T follicular helper cell (primary cell): Measurements from ENCODE around the gene CBX4.
"Not testable (repeated sequence)": the region's sequence is repeated elsewhere in the genome, so short reads cannot be mapped to it uniquely, and the experiment has no call there.

Experiments used
- DNase-seq: peaks from one replicate; pipeline ENCODE4 v3.0.0-alpha.2; 2020; ENCODE audit warnings: low read depth

CBX4 gene

DNA sequence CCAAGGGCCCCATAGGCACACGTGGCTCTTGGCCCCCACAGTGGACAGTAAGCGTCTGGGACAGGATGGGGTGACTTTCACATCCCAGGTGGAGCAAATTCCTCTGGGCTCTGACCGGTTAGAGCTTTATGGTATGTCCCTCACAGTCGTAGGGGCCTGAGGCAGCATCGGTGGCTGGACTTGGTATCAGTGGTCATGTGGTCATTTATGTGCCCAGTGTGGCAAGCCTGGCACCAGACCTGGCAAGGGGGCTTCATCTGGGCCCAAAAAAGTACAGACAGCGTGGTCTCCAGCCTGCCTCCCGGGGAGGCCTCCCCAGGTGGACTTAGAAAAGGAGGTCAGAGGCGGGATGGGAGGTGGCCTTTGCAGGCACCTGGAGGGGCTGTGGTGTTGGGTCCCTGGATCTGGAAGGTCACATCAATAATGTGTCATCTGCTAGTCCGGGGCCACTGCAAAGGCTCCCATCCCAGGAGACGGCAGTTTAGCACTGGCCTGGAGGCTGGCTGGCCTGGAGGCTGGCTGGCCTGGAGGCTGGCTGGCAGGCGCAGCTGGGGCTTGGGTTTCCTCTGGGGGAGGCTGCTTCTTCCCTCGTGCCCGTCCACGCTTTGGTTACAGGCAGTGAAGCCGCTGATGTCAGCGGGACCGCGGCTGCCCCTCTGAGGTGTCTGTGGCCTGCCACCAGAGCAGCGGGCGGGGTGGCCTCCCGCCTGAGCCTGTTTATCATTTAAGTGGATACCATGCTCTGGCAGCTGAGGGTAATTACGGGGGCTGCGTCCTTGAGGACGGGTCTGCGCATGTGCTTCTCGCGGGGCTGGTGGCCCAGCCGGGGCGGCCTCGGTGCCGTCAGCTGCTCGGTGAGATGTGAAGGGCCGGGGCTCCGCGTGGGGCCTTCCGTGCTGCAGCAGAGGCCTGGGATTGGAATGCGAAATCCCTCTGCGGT is 20.7 kb upstream of the CBX4 start:
- no peak for DNase-seq

GRCh38 chr17:79857095-79857494 is 17.9 kb upstream of the CBX4 start:
- DNase-seq: no peak

GRCh38 chr17:79855331-79856124 is 16.3 kb upstream of the CBX4 start:
- no peak for DNase-seq

GRCh38 chr17:79854080-79855060 is 15.1 kb upstream of the CBX4 start:
- DNase-seq: no peak

DNA sequence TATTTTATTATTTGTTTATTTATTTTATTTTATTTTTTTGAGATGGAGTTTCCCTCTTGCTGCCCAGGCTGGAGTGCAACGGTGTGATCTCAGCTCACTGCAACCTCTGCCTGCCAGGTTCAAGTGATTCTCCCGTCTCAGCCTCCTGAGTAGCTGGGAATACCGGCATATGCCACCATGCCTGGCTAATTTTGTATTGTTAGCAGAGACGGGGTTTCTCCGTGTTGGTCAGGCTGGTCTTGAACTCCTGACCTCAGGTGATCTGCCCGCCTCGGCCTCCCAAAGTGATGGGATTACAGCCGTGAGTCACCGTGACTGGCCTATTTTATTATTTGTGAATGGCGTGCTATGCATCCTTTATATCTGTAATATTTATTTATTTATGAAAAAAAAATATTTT is 13.9 kb upstream of the CBX4 start:
- DNase-seq: not testable (repeated sequence)

DNA sequence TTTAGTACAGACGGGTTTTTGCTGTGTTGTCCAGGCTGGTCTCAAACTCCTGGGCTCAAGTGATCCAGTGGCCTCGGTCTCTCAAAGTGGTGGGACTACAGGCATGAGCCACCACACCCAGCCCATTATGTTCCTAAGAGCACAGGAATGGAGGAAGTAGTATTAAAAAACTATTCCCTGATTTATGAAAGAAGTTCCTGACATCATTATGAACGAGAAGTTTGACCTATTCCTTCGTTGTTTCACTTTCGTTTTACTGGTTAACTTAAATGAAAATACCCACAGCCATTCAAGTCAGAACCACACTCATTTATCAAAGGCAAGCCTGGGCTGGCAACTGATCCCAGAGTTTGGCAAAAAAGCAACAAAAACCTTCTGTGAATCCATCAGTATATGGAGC is 13.5 kb upstream of the CBX4 start:
- DNase-seq: no peak

- DNase-seq: no peak
Observed at GRCh38 chr17:79851461-79851817, 12.2 kb upstream of the CBX4 start.

GRCh38 chr17:79850571-79851460 is 11.6 kb upstream of the CBX4 start:
- no peak for DNase-seq

- DNase-seq: no peak
Observed at GRCh38 chr17:79849953-79850352, 10.7 kb upstream of the CBX4 start.

DNA sequence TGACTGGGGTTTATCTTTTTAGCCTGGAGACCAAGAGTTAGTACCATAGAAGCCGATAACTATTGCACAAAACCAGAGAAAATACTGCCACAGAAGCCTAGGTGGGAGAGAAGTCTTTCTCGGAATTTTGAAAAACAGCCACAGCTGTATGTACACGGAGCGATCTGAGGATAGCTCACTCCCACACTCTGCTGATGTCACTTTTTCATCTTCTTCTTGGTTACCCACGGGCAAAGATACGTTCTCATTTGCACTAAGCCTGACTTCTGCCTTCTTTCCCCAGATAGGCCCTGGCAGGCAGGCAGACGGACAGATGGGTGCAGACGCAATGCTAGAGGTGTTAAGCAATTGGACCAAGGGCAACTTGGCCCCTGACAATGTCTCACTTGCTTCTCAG is 9.1 kb upstream of the CBX4 start:
- no peak for DNase-seq

DNA sequence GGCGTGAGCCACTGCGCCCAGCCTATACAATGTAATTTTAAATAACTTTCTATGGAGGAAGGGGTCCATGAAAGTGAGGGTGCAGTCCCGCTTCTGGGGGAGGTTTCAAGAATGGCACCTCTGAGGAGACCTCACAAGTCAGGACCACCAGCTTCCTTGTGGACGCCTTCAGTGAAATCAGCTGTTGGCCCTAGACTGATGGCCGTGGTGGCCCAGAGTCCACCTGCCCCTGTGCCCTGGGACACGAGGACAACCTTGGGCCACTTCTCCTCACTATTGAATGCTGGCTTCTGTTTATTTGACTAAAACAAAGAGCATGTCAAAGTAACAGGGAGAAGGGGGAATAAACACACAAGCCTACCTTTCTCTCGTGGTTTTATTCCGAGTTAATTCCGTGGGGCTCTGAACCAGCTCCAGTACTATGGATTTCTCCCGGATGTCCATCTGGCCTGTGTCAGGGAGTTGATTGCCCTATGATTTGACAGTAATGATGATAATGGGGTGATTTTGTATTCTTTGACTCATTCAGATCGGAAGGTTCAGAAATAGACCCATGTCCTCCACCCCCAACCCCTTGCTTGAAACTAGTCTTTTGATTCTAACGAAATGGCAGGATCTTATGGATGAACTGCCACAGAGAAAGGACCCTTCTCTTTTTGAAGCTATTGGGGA is 8.6 kb upstream of the CBX4 start:
- DNase-seq: no peak

DNA sequence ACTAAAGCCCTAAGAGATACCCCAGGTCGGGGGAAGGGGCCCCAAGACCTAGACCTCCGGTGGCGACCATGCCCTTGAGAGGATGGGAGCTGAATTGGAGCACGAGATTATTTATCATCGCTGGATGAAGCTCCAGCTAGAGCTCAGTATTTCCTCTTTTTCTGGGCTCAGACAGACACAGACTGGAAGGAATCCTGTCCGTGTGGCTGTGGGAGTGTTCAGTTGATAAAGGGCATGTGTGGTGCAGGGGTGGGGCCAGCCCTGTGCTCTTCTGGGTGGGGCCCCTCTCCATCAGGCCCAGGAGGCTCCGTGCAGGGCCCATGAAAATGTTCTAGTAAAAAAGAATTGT is 6.3 kb upstream of the CBX4 start:
- DNase-seq: no peak

DNA sequence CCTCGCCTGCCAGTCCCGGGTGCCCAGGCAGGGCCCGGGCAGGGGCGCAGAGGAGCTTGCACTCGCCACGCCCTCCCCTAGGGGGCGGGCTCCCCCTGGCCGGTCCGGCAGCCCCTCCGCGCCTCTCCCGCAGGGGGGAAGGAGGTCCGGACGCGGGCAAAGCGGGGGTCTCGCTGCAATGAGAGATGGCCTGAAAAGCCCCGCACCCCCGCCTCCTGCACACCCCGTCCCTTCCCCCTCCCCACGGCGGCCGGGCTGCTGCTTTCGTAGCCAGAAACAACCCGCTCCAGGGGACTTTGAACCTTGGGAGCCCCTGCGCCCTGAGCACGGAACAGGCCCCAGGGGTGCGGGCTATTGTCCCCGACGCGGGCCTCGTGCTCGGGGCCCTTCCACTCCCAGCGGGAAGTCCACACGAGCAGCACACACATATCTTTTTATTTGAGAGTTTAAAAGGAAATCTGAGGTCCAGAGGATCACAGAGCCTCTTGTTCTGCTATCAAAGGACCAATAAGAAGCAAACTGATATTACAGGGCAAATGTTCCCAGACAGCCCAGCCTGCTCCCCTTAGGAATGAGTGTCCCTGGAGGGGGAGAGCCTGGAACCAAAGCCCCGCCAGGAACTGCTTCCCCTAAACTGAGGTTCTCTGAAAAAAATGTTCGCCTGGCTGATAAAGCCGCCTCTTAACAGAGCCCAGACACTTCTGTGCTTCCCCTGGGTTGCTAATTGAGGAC is 5.8 kb upstream of the CBX4 start:
- no peak for DNase-seq

DNA sequence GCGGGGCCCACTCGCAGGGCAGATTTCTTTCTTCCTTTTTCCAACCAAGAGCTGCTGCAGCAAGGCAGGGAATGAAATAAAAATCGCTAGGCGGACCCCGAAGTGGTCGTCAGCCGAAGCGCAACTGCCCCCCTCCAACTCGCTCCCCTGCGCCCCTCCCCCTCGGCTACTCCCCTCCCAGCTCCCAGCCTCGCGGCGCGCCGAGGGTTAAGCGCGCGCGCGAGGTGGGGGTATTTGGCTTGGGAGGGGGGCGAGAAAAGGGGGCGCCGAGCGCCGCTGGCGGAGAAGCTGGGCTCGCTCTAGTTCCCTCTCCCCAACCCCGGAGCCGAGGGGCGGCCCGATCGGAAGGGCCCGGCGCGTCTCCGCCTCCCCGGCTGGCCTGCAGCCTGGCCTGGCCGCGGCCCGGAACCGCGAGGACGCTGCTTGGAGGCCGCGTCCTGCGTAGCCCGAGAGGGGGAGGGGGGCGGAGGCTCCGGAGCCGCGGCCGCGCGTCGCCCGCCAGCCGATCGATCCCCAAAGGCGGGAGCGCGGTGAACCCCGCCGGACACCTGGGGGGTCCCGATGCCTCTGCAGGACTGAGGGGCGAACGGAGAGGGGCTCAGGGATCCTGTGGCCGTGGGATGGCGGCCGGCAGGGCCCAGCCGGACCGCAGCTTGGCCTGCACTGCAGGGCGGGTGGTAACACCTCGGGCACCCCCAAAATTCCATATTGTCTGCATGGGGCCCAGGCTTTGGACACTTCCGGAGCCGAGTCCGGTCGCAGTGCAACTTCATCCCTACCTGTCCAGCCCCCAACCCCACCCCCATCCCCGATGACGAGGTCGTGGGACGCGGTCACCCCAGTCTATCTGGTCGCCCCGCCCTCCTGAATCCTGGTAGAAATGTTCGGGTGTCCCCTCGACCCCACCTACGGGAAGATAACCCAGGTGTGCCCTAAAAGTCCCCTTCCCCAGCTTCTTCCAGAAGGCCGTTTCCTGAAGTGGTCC is 4.9 kb upstream of the CBX4 start:
- DNase-seq: no peak

- no peak for DNase-seq
Observed at GRCh38 chr17:79843474-79843815, 4.2 kb upstream of the CBX4 start.

DNA sequence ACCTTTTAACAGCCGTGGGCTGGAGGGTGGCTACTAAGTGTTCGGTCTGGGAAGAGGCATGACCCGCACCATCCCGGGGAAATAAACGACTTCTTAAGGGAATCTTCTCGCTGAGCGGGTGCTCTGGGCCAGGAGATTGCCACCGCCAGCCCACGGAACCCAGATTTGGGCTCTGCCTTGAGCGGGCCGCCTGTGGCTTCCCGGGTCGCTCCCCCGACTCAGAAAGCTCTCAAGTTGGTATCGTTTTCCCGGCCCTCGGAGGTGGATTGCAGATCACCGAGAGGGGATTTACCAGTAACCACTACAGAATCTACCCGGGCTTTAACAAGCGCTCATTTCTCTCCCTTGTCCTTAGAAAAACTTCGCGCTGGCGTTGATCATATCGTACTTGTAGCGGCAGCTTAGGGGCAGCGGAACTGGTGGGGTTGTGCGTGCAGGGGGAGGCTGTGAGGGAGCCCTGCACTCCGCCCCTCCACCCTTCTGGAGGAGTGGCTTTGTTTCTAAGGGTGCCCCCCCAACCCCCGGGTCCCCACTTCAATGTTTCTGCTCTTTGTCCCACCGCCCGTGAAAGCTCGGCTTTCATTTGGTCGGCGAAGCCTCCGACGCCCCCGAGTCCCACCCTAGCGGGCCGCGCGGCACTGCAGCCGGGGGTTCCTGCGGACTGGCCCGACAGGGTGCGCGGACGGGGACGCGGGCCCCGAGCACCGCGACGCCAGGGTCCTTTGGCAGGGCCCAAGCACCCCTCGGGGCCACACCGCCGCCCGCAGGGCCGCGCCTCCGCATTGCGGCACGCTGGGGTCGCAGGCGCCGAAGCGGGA is 3.6 kb upstream of the CBX4 start:
- DNase-seq: no peak

DNA sequence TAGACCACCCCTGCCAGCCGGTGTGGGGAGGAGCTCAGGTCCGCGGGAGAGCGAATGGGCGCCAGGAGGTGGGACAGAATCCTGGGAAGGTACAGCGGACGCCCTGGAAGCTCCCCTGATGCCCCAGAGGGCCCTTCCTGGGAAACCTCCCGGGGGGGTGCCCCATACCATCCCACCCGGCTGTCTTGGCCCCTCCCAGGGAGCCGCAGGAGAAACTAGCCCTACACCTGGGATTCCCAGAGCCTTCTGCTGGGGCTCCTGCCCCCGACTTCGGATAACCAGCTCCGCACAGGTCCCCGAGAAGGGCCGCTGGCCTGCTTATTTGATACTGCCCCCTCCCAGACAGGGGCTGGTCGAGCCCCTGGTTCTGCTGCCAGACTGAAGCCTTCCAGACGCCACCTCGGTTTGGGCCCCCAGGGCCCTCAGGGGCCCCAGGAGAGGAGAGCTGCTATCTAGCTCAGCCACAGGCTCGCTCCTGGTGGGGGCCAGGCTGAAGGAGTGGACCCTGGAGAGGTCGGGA is 3.0 kb upstream of the CBX4 start:
- DNase-seq: no peak
